Spleen (tissue), 11 donors: ENCODE data around the gene TMEM69. TPM values are rescaled to one million over a fixed set of nuclear protein-coding genes. Genes with fewer than 3 reads are reported as not detected.
"Not testable (repeated sequence)": the region's sequence is repeated elsewhere in the genome, so short reads cannot be mapped to it uniquely, and the experiment has no call there.

Experiments
- DNase-seq: peaks from one replicate; pipeline ENCODE4 v3.0.0-alpha.2; 2020
- H3K27ac ChIP-seq, 8 donors: fragments of 200-600 bp; sonication (generic) in 7 of 8; 1 replicate in 4 of 8; 2 replicates in 4 of 8; pipeline versions ENCODE4 v1.5.0 to v1.8.0; 2016 to 2021; ENCODE audit warnings: inconsistent platforms in 4 of 8, mild to moderate bottlenecking in 4 of 8, moderate library complexity in 1 of 8
- H3K27me3 ChIP-seq, 7 donors: fragments of 200-600 bp; sonication (generic) in 6 of 7; replicated peaks in 1 of 7; 1 replicate in 4 of 7; 2 replicates in 3 of 7; pipeline versions ENCODE4 v1.5.0 to v1.8.0; 2016 to 2021; ENCODE audit warnings: inconsistent platforms in 3 of 7, mild to moderate bottlenecking in 1 of 7
- H3K36me3 ChIP-seq, 6 donors: fragments of 200-600 bp; sonication (generic) in 5 of 6; 1 replicate in 4 of 6; 2 replicates in 2 of 6; pipeline versions ENCODE4 v1.5.0 to v1.8.0; 2016 to 2021; ENCODE audit warnings: inconsistent platforms in 2 of 6
- H3K4me1 ChIP-seq, 6 donors: fragments of 200-600 bp; sonication (generic) in 5 of 6; 1 replicate in 3 of 6; 2 replicates in 3 of 6; pipeline versions ENCODE4 v1.5.0 to v1.8.0; 2016 to 2021; ENCODE audit warnings: inconsistent platforms in 3 of 6
- H3K4me3 ChIP-seq, 8 donors: fragments of 200-600 bp; sonication (generic) in 7 of 8; 1 replicate in 4 of 8; 2 replicates in 4 of 8; pipeline versions ENCODE4 v1.5.0 to v1.8.0; 2016 to 2021; ENCODE audit warnings: inconsistent platforms in 4 of 8, mild to moderate bottlenecking in 4 of 8, moderate library complexity in 2 of 8
- H3K9me3 ChIP-seq, 8 donors: fragments of 200-600 bp; sonication (generic) in 7 of 8; 1 replicate in 4 of 8; 2 replicates in 4 of 8; pipeline versions ENCODE4 v1.5.0 to v1.8.0; 2016 to 2021; ENCODE audit warnings: inconsistent platforms in 4 of 8
- POLR2A ChIP-seq, 3 donors: fragments of 450-650 bp; IDR thresholded peaks; one replicate each; pipeline ENCODE4 v1.5.1; 2017; ENCODE audit warnings: antibody characterized with exemption in 3 of 3, mild to moderate bottlenecking in 1 of 3
- POLR2AphosphoS5 ChIP-seq, 3 donors: sonication (generic); formaldehyde crosslinking; IDR thresholded peaks; one replicate each; pipeline ENCODE4 v1.5.1; 2017; ENCODE audit warnings: antibody characterized with exemption in 3 of 3
- WGBS, 5 donors: extraction: QIAGEN DNeasy Blood & Tissue Kit in 3 of 5; methylation state at CpG; one replicate each; pipeline versions ENCODE4 v1.1.5 to v1.1.7; 2013 to 2018; 5-methylcytosine and 5-hydroxymethylcytosine counted together
- intact Hi-C: fragments of 100-400 bp; cut with DNase I; formaldehyde crosslinking; loops from one replicate; pipeline ENCODE4 v1.15.0; 2023; ENCODE audit warnings: low total_unique reads
- polyA plus RNA-seq, 3 donors: library from polyadenylated mRNA; stranded (reverse); fragments of 200-250 nt; gene quantifications; one replicate each; pipeline ENCODE4 v1.2.1, GENCODE V29; 2013
- total RNA-seq, 7 donors: library from RNA; depleted of rRNA in 3 of 7; stranded (reverse); fragments of >200 nt in 3 of 7; fragmentation: NEBNext Ultra II Directional in 4 of 7; extraction: Animal tissue kit (Norgen Biotek cat#: 25700) in 4 of 7; gene quantifications; one replicate each; pipeline versions ENCODE4 v1.1.0 to v1.2.1, GENCODE V29; 2016 to 2021
- TF ChIP-seq, protein P1 (sequence below), 11 experiments: fragments of 200-600 bp in 7 of 11; fragments of 450-650 bp in 4 of 11; sonication (generic) in 4 of 11; IDR thresholded peaks in 8 of 11; conservative IDR thresholded peaks in 3 of 11; 1 replicate in 7 of 11; 2 replicates in 4 of 11; pipeline versions ENCODE4 v1.4.0 to v1.8.0; 2016 to 2021; ENCODE audit warnings: antibody characterized with exemption in 11 of 11, inconsistent platforms in 4 of 11, mild to moderate bottlenecking in 1 of 11
- donor health status: healthy with polysubstance abuse.
- donor health status: DM: no; HTN: no; CAD: no; lungs with moderate emphysema.
- donor health status: DM: no; HTN: no; CAD: no.
- donor health status: Bipolar disorder and iron deficiency.
- donor health status: healthy.
- donor health status: DM: no; HTN: no; CAD: no.
- donor health status: DM: yes; HTN: yes; CAD: no.

The TMEM69 gene
- total and polyA plus RNA-seq, 10 donors, result 16.4 to 32.7 (median 20.3) TPM

DNA sequence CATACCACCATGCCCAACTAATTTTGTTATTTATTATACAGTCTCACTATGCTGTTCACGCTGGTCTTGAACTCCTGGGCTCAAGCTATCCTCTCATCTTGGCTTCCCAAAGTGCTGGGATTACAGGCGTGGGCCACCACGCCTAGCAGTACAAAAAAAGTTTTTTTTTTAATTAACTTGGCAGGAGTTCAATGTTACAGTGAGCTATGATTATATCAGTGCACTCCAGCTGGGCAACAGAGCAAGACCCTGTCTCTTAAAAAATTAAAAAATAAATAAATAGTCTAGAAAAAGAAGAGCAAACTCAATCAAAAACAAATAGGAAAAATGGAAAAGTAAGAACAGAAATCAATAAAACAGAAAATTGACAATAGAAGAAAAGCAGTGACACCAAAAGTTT is 25.7 kb downstream of the TMEM69 start:
- no peak for DNase-seq
- no peak overlapping the region for H3K4me3 ChIP-seq
- WGBS, 5 donors, result 87 to 92% (median 89%) methylated on average over 3 of the region's 3 CpGs
- TF ChIP-seq, protein P1, sequence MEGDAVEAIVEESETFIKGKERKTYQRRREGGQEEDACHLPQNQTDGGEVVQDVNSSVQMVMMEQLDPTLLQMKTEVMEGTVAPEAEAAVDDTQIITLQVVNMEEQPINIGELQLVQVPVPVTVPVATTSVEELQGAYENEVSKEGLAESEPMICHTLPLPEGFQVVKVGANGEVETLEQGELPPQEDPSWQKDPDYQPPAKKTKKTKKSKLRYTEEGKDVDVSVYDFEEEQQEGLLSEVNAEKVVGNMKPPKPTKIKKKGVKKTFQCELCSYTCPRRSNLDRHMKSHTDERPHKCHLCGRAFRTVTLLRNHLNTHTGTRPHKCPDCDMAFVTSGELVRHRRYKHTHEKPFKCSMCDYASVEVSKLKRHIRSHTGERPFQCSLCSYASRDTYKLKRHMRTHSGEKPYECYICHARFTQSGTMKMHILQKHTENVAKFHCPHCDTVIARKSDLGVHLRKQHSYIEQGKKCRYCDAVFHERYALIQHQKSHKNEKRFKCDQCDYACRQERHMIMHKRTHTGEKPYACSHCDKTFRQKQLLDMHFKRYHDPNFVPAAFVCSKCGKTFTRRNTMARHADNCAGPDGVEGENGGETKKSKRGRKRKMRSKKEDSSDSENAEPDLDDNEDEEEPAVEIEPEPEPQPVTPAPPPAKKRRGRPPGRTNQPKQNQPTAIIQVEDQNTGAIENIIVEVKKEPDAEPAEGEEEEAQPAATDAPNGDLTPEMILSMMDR (IDR thresholded peaks at IDR 0.05 in 8 of 11, conservative IDR thresholded peaks at IDR 0.05 in 3 of 11), result no peak
- TF ChIP-seq POLR2A (IDR thresholded peaks at IDR 0.05) (no peak), POLR2AphosphoS5 (IDR thresholded peaks at IDR 0.05) (no peak)
- peaks cover 0 to 82% (median 20%) of the 10 kb centered on the region in 6 donors for H3K36me3 ChIP-seq
- no peaks in the 10 kb centered on the region for H3K27me3 ChIP-seq
- no peak overlapping the region for H3K27ac ChIP-seq
- no peaks in the 10 kb centered on the region for H3K4me1 ChIP-seq
- H3K9me3 ChIP-seq, result peaks cover 0 to 2% (median under 1%) of the 10 kb centered on the region in 8 donors
- intact Hi-C loops, result no loop called here

DNA sequence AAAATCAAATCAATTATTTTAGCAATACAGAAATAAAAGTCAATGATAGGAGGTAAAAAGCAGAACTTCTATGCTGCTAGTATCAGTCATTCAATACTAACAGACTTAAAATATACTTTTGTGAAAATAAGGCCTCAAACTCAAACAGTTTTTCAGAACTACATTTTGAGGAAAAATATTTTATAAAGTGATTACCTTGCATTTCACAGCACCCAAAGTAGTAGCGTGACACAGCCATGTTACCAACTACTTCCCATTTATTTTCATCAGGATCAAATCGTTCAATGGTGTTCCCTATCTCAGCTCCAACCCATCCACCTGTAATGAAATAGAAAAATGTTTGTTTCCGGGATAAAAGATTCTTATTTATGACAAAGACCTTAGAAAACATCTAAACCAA is 28.7 kb downstream of the TMEM69 start:
- intact Hi-C loops, result no loop called here
- DNase-seq, result no peak
- WGBS, 5 donors, result 89 to 97% (median 91%) methylated on average over 3 of the region's 3 CpGs

GRCh38 chr1:45717386-45717785 is 29.4 kb downstream of the TMEM69 start:
- H3K4me3 ChIP-seq, intact Hi-C loops, H3K27ac ChIP-seq, H3K4me1 ChIP-seq, H3K9me3 ChIP-seq, DNase-seq, H3K27me3 ChIP-seq: not testable (repeated sequence)
- WGBS, 5 donors, result 91 to 94% (median 92%) methylated on average over 8 of the region's 8 CpGs
- H3K36me3 ChIP-seq, result peaks cover 0 to 72% (median 14%) of the 10 kb centered on the region in 6 donors

More for the DNA sequence above, 28.7 kb downstream of the TMEM69 start:
- Histone ChIP-seq H3K4me3 (no peak overlapping the region), H3K27ac (no peak overlapping the region), H3K9me3 (no peaks in the 10 kb centered on the region), H3K27me3 (no peaks in the 10 kb centered on the region), H3K4me1 (no peaks in the 10 kb centered on the region), H3K36me3 (peaks cover 0 to 72% (median 14%) of the 10 kb centered on the region in 6 donors)
- TF ChIP-seq, protein P1 (IDR thresholded peaks at IDR 0.05 in 8 of 11, conservative IDR thresholded peaks at IDR 0.05 in 3 of 11), result no peak
- no peak for TF ChIP-seq POLR2A (IDR thresholded peaks at IDR 0.05)
- no peak for TF ChIP-seq POLR2AphosphoS5 (IDR thresholded peaks at IDR 0.05)

DNA sequence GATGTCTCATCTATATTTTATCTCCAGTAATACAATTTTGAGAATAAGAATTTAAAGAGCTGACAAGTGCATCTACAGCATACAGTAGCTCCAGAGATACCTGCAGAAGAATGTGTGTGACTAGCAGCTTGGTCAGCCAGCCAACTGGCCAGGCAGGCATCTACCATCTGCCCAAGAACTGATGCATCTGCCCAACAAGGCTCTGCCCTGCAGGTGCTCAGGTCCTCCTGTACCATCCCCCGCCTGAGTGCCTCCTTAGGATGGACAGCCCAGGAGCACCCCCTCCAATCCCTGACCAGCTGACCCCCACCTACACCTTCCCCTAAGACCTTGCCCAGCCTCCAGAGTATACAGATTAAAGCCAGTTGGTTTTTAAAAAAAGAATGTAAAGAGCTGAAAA is 30.3 kb downstream of the TMEM69 start:
- Histone ChIP-seq H3K9me3 (no peaks in the 10 kb centered on the region), H3K4me1 (peaks cover 0 to 10% (median 3%) of the 10 kb centered on the region in 6 donors), H3K27me3 (no peaks in the 10 kb centered on the region), H3K36me3 (peaks cover 0 to 65% (median 14%) of the 10 kb centered on the region in 6 donors), H3K27ac (no peak overlapping the region), H3K4me3 (no peak overlapping the region)
- no peak for DNase-seq
- TF ChIP-seq POLR2A (IDR thresholded peaks at IDR 0.05) (no peak), POLR2AphosphoS5 (IDR thresholded peaks at IDR 0.05) (no peak)
- TF ChIP-seq, protein P1 (IDR thresholded peaks at IDR 0.05 in 8 of 11, conservative IDR thresholded peaks at IDR 0.05 in 3 of 11), result no peak
- WGBS, 5 donors, result 93 to 100% (median 100%) methylated on average over 1 of the region's 1 CpG
- intact Hi-C loops, result no loop called here

GRCh38 chr1:45721207-45721606 is 33.2 kb downstream of the TMEM69 start:
- Histone ChIP-seq H3K27me3 (no peaks in the 10 kb centered on the region), H3K4me3 (no peak overlapping the region), H3K27ac (no peak overlapping the region), H3K4me1 (peaks cover 0 to 14% (median 3%) of the 10 kb centered on the region in 6 donors), H3K9me3 (no peaks in the 10 kb centered on the region), H3K36me3 (peaks cover 0 to 39% (median 6%) of the 10 kb centered on the region in 6 donors)
- intact Hi-C loops, result no loop called here
- no peak for TF ChIP-seq POLR2AphosphoS5 (IDR thresholded peaks at IDR 0.05)
- TF ChIP-seq, protein P1 (IDR thresholded peaks at IDR 0.05 in 8 of 11, conservative IDR thresholded peaks at IDR 0.05 in 3 of 11), result no peak
- no peak for TF ChIP-seq POLR2A (IDR thresholded peaks at IDR 0.05)
- WGBS, 5 donors, result 72 to 95% (median 94%) methylated on average over 1 of the region's 1 CpG
- no peak for DNase-seq
